Activated B cell treated with CpG ODN at 0.5 μM for 24 hours (primary cell): ENCODE data around the gene WASL. TPM values are rescaled to one million over a fixed set of nuclear protein-coding genes. Genes with fewer than 3 reads are reported as not detected.

Experiments
- ATAC-seq: fragments of 200-7000 bp; cut with Tn5 transposase; one replicate; pipeline ENCODE4 v1.10.0; 2021; ENCODE audit warnings: low read depth, mild to moderate bottlenecking, moderate library complexity
- CTCF ChIA-PET: fragments of 350-600 bp; sonication (Branson Sonifier 250); formaldehyde crosslinking; loops from one replicate; lab custom pipeline; 2021; ENCODE audit warnings: antibody characterized with exemption; lab: Charles Lee
- POLR2A ChIA-PET: fragments of 350-600 bp; sonication (Branson Sonifier 250); formaldehyde crosslinking; loops from one replicate; lab custom pipeline; 2021; ENCODE audit warnings: antibody characterized with exemption; lab: Charles Lee
- DNase-seq: peaks from one replicate; pipeline ENCODE4 v3.0.0; 2022
- H3K27ac Mint-ChIP-seq: one replicate; pipeline ENCODE4 v1.8.0; 2020; ENCODE audit warnings: mixed read lengths
- H3K27me3 Mint-ChIP-seq: one replicate; pipeline ENCODE4 v1.8.0; 2021; ENCODE audit warnings: mixed read lengths
- H3K36me3 Mint-ChIP-seq: one replicate; pipeline ENCODE4 v1.8.0; 2021; ENCODE audit warnings: low read depth, mixed read lengths
- H3K4me1 Mint-ChIP-seq: one replicate; pipeline ENCODE4 v1.8.0; 2021; ENCODE audit warnings: mixed read lengths
- H3K4me3 Mint-ChIP-seq: one replicate; pipeline ENCODE4 v1.8.0; 2020; ENCODE audit warnings: mild to moderate bottlenecking, mixed read lengths
- H3K9me3 Mint-ChIP-seq: one replicate; pipeline ENCODE4 v1.8.0; 2020; ENCODE audit warnings: mixed read lengths
- intact Hi-C: fragments of 100-400 bp; cut with micrococcal nuclease; formaldehyde crosslinking; loops from one replicate; pipeline ENCODE4 v1.15.1; 2024
- total RNA-seq: library from RNA; stranded (reverse); gene quantifications from 2 replicates; pipeline ENCODE4 v1.2.3, GENCODE V29; 2022
- TF ChIP-seq, protein P1 (sequence below): fragments of 200-600 bp; IDR thresholded peaks from one replicate; pipeline ENCODE4 v1.8.0; 2022; ENCODE audit warnings: antibody characterized with exemption, mild to moderate bottlenecking

WASL gene
- total RNA-seq, 1 donor from 2014 or later: 6.9 TPM

DNA sequence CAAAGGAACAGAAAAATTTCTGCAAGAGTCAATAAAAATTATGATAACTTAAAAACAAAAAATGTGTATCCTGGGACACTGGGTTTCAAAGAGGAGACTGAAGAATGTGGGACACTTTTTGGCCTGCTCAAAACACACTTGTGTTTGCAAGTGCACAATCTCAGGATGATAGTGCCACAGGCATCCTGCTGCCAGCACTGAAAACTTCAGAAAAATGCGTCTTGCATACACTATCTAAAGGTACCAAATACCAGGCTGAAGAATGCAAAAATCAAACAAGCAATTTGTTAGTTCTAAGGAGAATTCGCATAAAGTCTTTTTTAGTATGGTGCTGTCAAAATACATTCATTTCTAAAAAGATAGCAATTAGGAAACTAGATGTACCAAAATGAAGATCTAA lies 38.1 kb downstream of the WASL start:
- TF ChIP-seq, protein P1, sequence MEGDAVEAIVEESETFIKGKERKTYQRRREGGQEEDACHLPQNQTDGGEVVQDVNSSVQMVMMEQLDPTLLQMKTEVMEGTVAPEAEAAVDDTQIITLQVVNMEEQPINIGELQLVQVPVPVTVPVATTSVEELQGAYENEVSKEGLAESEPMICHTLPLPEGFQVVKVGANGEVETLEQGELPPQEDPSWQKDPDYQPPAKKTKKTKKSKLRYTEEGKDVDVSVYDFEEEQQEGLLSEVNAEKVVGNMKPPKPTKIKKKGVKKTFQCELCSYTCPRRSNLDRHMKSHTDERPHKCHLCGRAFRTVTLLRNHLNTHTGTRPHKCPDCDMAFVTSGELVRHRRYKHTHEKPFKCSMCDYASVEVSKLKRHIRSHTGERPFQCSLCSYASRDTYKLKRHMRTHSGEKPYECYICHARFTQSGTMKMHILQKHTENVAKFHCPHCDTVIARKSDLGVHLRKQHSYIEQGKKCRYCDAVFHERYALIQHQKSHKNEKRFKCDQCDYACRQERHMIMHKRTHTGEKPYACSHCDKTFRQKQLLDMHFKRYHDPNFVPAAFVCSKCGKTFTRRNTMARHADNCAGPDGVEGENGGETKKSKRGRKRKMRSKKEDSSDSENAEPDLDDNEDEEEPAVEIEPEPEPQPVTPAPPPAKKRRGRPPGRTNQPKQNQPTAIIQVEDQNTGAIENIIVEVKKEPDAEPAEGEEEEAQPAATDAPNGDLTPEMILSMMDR: no peak
- ChIA-PET CTCF (no interaction called here), POLR2A (no interaction called here)
- ATAC-seq: no peak
- H3K27ac Mint-ChIP-seq: no peak overlapping the region
- intact Hi-C loops: no loop called here
- H3K4me3 Mint-ChIP-seq: no peak overlapping the region
- H3K4me1 Mint-ChIP-seq: peaks cover 13% of the 10 kb centered on the region
- peaks cover 27% of the 10 kb centered on the region for H3K36me3 Mint-ChIP-seq
- no peak for DNase-seq
- H3K27me3 Mint-ChIP-seq: no peaks in the 10 kb centered on the region
- H3K9me3 Mint-ChIP-seq: no peaks in the 10 kb centered on the region

GRCh38 chr7:123709525-123709924 lies 39.3 kb downstream of the WASL start:
- CTCF ChIA-PET: no interaction called here
- TF ChIP-seq, protein P1: no peak
- ATAC-seq: no peak
- Mint-ChIP-seq H3K4me1 (peaks cover 8% of the 10 kb centered on the region), H3K36me3 (peaks cover 35% of the 10 kb centered on the region), H3K4me3 (no peak overlapping the region), H3K9me3 (no peaks in the 10 kb centered on the region), H3K27me3 (no peaks in the 10 kb centered on the region), H3K27ac (no peak overlapping the region)
- intact Hi-C loops: no loop called here
- POLR2A ChIA-PET: no interaction called here
- DNase-seq: no peak

DNA sequence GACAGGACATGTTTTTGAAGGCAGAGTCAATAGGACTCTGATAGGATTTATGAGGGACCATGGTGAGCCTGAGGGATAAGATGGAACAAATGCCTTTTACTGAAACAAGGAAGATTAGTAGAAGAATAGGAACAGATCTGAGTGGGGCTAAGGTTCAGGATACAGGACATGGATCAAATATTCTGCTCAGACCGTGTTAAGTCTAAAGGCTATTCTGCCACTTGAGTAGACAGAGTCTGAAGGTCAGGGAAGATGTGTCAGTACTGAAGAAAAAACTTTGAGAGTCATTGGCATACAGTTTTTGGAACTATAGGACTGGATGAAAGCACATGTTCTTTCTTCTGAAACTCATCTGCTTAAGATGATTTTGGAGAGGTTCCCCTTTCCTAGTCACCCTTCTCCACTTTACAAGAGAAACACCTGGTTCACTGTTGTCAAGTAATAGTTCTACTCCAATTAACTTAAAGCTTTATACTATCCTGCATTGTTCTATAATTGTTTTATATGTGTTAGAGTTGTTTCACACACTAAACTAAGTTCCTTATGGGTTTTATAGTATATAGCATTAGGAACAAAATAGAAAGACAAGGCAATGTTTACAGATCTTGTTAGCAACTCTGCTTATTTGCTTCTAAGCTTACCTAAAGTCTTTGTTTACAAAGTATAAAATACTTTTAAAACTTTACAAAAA lies 43.4 kb downstream of the WASL start:
- Mint-ChIP-seq H3K4me1 (peaks cover under 1% of the 10 kb centered on the region), H3K9me3 (no peaks in the 10 kb centered on the region), H3K27me3 (no peaks in the 10 kb centered on the region), H3K36me3 (peaks cover 43% of the 10 kb centered on the region), H3K27ac (no peak overlapping the region), H3K4me3 (no peak overlapping the region)
- TF ChIP-seq, protein P1: no peak
- CTCF ChIA-PET: interaction anchor here (1.0 kb wide), 1 partner anchor 14 kb away, joined by 3 read pairs; no protein-coding TSS in a partner anchor
- POLR2A ChIA-PET: no interaction called here
- intact Hi-C loops: no loop called here
- ATAC-seq (no peak), DNase-seq (no peak)

DNA sequence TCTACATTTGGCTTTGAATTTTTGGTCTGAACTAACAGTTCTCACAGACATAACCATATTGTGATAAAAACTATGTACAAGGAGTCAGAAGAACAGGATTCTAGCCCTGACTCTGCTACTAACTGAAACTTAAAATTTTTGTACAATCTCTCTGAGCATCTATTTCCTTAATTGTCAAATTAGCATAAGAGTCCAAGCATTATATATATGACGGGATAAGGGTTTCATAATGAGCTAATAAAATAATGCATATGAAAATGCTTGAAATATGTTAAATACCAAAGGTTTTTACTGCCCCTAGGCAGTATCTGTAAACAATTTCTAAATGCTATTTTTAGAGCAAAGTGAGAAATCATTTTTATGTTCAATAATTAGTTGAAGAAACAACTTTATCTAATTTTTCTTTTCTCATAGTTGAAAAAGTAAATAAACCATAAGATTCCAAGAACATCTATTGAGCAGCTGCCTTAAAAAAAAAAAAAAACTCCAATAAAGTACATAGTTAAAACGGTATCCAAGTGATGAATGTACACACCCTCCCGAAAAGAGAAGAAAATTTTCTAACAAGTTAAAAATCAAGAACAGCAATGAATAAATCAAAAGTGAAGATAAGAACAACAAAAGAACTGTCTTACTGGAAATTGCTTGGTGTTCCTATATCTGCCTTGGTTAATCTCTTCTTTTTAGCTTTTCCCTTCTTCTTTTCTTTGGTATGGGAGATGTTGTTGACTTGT lies 52.7 kb downstream of the WASL start:
- no peaks in the 10 kb centered on the region for H3K9me3 Mint-ChIP-seq
- H3K27me3 Mint-ChIP-seq: no peaks in the 10 kb centered on the region
- H3K4me1 Mint-ChIP-seq: no peaks in the 10 kb centered on the region
- H3K4me3 Mint-ChIP-seq: no peak overlapping the region
- POLR2A ChIA-PET: no interaction called here
- no peak overlapping the region for H3K27ac Mint-ChIP-seq
- intact Hi-C loops: no loop called here
- DNase-seq (no peak), ATAC-seq (no peak)
- TF ChIP-seq, protein P1: no peak
- CTCF ChIA-PET: no interaction called here
- H3K36me3 Mint-ChIP-seq: peaks cover 50% of the 10 kb centered on the region

GRCh38 chr7:123692471-123692877 lies 56.3 kb downstream of the WASL start:
- ChIA-PET CTCF (interaction anchor here (1.5 to 2.0 kb wide), 3 partner anchors 9 to 13 kb away, joined by 3 to 6 read pairs (median 3); no protein-coding TSS in a partner anchor), POLR2A (no interaction called here)
- intact Hi-C loops: no loop called here
- Mint-ChIP-seq H3K36me3 (peaks cover 44% of the 10 kb centered on the region), H3K4me3 (no peak overlapping the region), H3K27me3 (no peaks in the 10 kb centered on the region), H3K27ac (no peak overlapping the region), H3K9me3 (no peaks in the 10 kb centered on the region), H3K4me1 (no peaks in the 10 kb centered on the region)
- no peak for ATAC-seq
- no peak for DNase-seq
- TF ChIP-seq, protein P1: no peak
